ENCODE data around the gene KLHL36.

The KLHL36 gene

DNA sequence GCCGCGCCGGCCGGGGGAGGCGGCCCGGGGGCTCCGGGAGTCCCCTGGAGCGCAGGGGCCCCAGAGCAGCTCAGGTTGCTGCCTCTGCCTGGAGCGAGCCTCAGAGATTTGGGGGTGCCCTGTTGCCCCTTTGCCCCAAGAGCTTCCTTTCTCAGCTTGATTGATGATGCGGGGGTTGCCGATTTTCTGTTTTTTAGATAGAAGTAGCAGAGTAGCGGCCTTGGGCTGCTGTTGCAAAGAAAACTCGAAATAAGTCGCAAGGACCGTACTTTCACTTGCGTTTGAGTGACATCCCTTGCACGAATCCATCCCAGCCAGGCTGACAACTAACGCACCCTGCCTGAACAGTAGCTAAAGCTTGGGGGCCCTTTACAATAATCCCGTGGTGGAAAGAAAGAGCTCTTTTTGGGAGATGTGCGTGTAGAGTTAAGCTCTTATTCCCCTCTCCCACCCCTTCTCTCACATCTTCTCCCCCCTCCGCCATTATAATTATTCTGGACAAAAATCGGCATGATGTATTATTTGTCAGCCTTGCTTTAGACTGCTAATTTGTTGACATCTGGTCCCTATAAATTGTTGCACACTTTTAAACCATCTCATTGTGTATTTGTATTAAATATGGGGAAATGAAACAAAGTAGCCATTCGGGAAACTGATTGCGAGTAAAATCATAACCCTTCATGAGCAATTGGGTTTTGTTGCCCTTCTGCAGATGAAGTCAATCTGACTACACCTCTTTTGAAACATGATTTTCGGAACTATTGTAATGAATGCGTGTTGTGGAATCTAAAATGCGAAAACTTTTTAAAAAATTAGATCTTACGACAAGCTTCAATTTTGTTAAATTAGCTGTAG lies 52.4 kb downstream of the KLHL36 start:
- H3K36me3 ChIP-seq (replicated peaks in 1 of 2; ENCODE audit: control insufficient read depth in 2 of 2, insufficient read depth in 2 of 2, low read length in 2 of 2), result peaks cover 4 to 13% of the 10 kb centered on the region in 2 donors
- no peak overlapping the region for H4K8ac ChIP-seq (ENCODE audit: low read depth, low read length)
- H2AK5ac ChIP-seq (ENCODE audit: low read depth, low read length), result no peak overlapping the region
- H2BK120ac ChIP-seq (ENCODE audit: low read depth, low read length), result no peak overlapping the region
- peak overlapping the region; percentile 83 for H2AFZ ChIP-seq (ENCODE audit: low read length)
- DNase-seq (ENCODE audit: low spot score), result peak; percentile 14
- H3K27ac ChIP-seq (replicated peaks; ENCODE audit: low read length), result no peak overlapping the region
- peak overlapping the region; percentile 2 for H3K14ac ChIP-seq (ENCODE audit: low read length)
- peak overlapping the region; percentile 58 to 97 for H3K4me3 ChIP-seq (ENCODE audit: low read length in 2 of 2)
- no peak overlapping the region for H2BK15ac ChIP-seq (ENCODE audit: low read length)
- peaks cover 6 to 9% of the 10 kb centered on the region in 2 donors for H3K4me1 ChIP-seq (ENCODE audit: control insufficient read depth in 2 of 2, insufficient read depth in 1 of 2, low read depth in 1 of 2, low read length in 2 of 2)
- H3K9me3 ChIP-seq (replicated peaks in 1 of 2; ENCODE audit: control insufficient read depth in 2 of 2, insufficient read depth in 1 of 2, low read depth in 1 of 2, low read length in 2 of 2), result peaks cover 2 to 4% of the 10 kb centered on the region in 2 donors
- peak overlapping the region; percentile 88 for H3K9ac ChIP-seq (ENCODE audit: low read depth, low read length, poor library complexity)
- peak overlapping the region; percentile 30 for H2BK5ac ChIP-seq (ENCODE audit: low read length)
- H3K27me3 ChIP-seq (ENCODE audit: control insufficient read depth in 3 of 3, insufficient read depth in 3 of 3, low read depth in 1 of 3, low read length in 3 of 3), result no peaks in the 10 kb centered on the region
- no peak overlapping the region for H4K91ac ChIP-seq (ENCODE audit: low read depth, low read length, poor library complexity)
- H3K79me1 ChIP-seq (ENCODE audit: low read depth, low read length), result no peaks in the 10 kb centered on the region
- peak overlapping the region; percentile 50 for H3K4me2 ChIP-seq (ENCODE audit: insufficient read depth, low read length, poor library complexity, severe bottlenecking)
- H2BK12ac ChIP-seq (ENCODE audit: low read length), result no peak overlapping the region
- no CpG with 5 or more reads among the region's 28 CpGs for WGBS, 2 donors (ENCODE audit: extremely low coverage in 2 of 2, insufficient read length in 2 of 2, insufficient replicate concordance in 1 of 2)
- no peak overlapping the region for H3K4ac ChIP-seq (ENCODE audit: low read length)
- H3K18ac ChIP-seq (ENCODE audit: low read length), result peak overlapping the region; percentile 94
- peak overlapping the region; percentile 92 for H3K23ac ChIP-seq (ENCODE audit: low read depth, low read length, poor library complexity)

DNA sequence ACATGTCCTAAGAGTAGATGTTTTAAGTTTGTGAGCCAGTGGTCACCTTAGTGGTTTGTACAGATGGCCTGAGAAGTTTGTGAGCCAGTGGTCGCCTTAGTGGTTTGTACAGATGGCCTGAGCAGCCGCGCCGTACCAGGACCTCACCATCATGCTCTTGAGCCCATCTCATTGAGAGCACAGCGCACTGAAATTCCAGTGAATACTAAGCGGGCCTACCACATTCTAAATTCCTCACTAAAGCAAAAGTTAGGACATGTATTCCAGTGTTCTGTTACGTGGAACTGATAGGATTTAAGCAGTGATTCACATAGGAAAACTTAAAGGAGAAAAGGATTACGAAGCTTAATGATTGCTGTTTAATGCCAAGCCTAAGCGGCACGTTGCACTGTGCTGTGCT lies 55.4 kb downstream of the KLHL36 start:
- no peak overlapping the region for H3K27ac ChIP-seq (replicated peaks; ENCODE audit: low read length)
- H3K9me3 ChIP-seq (replicated peaks in 1 of 2; ENCODE audit: control insufficient read depth in 2 of 2, insufficient read depth in 1 of 2, low read depth in 1 of 2, low read length in 2 of 2), result peaks cover 0 to 2% of the 10 kb centered on the region in 2 donors
- WGBS, 2 donors (ENCODE audit: extremely low coverage in 2 of 2, insufficient read length in 2 of 2, insufficient replicate concordance in 1 of 2), result no CpG with 5 or more reads among the region's 10 CpGs
- H3K79me1 ChIP-seq (ENCODE audit: low read depth, low read length), result no peaks in the 10 kb centered on the region
- no peak overlapping the region for H4K8ac ChIP-seq (ENCODE audit: low read depth, low read length)
- no peak overlapping the region for H3K18ac ChIP-seq (ENCODE audit: low read length)
- H4K91ac ChIP-seq (ENCODE audit: low read depth, low read length, poor library complexity), result no peak overlapping the region
- DNase-seq (ENCODE audit: low spot score), result no peak
- H3K36me3 ChIP-seq (replicated peaks in 1 of 2; ENCODE audit: control insufficient read depth in 2 of 2, insufficient read depth in 2 of 2, low read length in 2 of 2), result peaks cover 4 to 31% of the 10 kb centered on the region in 2 donors
- H2BK120ac ChIP-seq (ENCODE audit: low read depth, low read length), result no peak overlapping the region
- H3K4ac ChIP-seq (ENCODE audit: low read length), result no peak overlapping the region
- H3K9ac ChIP-seq (ENCODE audit: low read depth, low read length, poor library complexity), result no peak overlapping the region
- no peaks in the 10 kb centered on the region for H3K27me3 ChIP-seq (ENCODE audit: control insufficient read depth in 3 of 3, insufficient read depth in 3 of 3, low read depth in 1 of 3, low read length in 3 of 3)
- no peak overlapping the region for H2AFZ ChIP-seq (ENCODE audit: low read length)
- no peak overlapping the region for H3K14ac ChIP-seq (ENCODE audit: low read length)
- no peak overlapping the region for H3K4me3 ChIP-seq (ENCODE audit: low read length in 2 of 2)
- no peak overlapping the region for H2AK5ac ChIP-seq (ENCODE audit: low read depth, low read length)
- no peak overlapping the region for H2BK12ac ChIP-seq (ENCODE audit: low read length)
- H3K4me1 ChIP-seq (ENCODE audit: control insufficient read depth in 2 of 2, insufficient read depth in 1 of 2, low read depth in 1 of 2, low read length in 2 of 2), result peaks cover 6 to 9% of the 10 kb centered on the region in 2 donors
- H3K4me2 ChIP-seq (ENCODE audit: insufficient read depth, low read length, poor library complexity, severe bottlenecking), result no peak overlapping the region
- no peak overlapping the region for H2BK15ac ChIP-seq (ENCODE audit: low read length)
- H2BK5ac ChIP-seq (ENCODE audit: low read length), result no peak overlapping the region
- H3K23ac ChIP-seq (ENCODE audit: low read depth, low read length, poor library complexity), result no peak overlapping the region

GRCh38 chr16:84704253-84704652 lies 55.9 kb downstream of the KLHL36 start:
- no peak for DNase-seq (ENCODE audit: low spot score)
- WGBS, 2 donors (ENCODE audit: extremely low coverage in 2 of 2, insufficient read length in 2 of 2, insufficient replicate concordance in 1 of 2), result no CpG with 5 or more reads among the region's 2 CpGs
- Histone ChIP-seq H2AFZ (ENCODE audit: low read length) (no peak overlapping the region), H3K14ac (ENCODE audit: low read length) (no peak overlapping the region), H3K27me3 (ENCODE audit: control insufficient read depth in 3 of 3, insufficient read depth in 3 of 3, low read depth in 1 of 3, low read length in 3 of 3) (no peaks in the 10 kb centered on the region), H2BK15ac (ENCODE audit: low read length) (no peak overlapping the region), H3K9ac (ENCODE audit: low read depth, low read length, poor library complexity) (no peak overlapping the region), H3K18ac (ENCODE audit: low read length) (no peak overlapping the region), H2BK120ac (ENCODE audit: low read depth, low read length) (no peak overlapping the region), H3K9me3 (replicated peaks in 1 of 2; ENCODE audit: control insufficient read depth in 2 of 2, insufficient read depth in 1 of 2, low read depth in 1 of 2, low read length in 2 of 2) (peaks cover 0 to 2% of the 10 kb centered on the region in 2 donors), H3K36me3 (replicated peaks in 1 of 2; ENCODE audit: control insufficient read depth in 2 of 2, insufficient read depth in 2 of 2, low read length in 2 of 2) (peaks cover 6 to 37% of the 10 kb centered on the region in 2 donors), H4K91ac (ENCODE audit: low read depth, low read length, poor library complexity) (no peak overlapping the region), H2AK5ac (ENCODE audit: low read depth, low read length) (no peak overlapping the region), H3K4me1 (ENCODE audit: control insufficient read depth in 2 of 2, insufficient read depth in 1 of 2, low read depth in 1 of 2, low read length in 2 of 2) (peaks cover 6 to 8% of the 10 kb centered on the region in 2 donors), H3K4me3 (ENCODE audit: low read length in 2 of 2) (no peak overlapping the region), H3K23ac (ENCODE audit: low read depth, low read length, poor library complexity) (no peak overlapping the region), H3K79me1 (ENCODE audit: low read depth, low read length) (peaks cover 3% of the 10 kb centered on the region), H3K4ac (ENCODE audit: low read length) (no peak overlapping the region), H2BK12ac (ENCODE audit: low read length) (no peak overlapping the region), H3K27ac (replicated peaks; ENCODE audit: low read length) (no peak overlapping the region), H2BK5ac (ENCODE audit: low read length) (no peak overlapping the region), H4K8ac (ENCODE audit: low read depth, low read length) (no peak overlapping the region), H3K4me2 (ENCODE audit: insufficient read depth, low read length, poor library complexity, severe bottlenecking) (no peak overlapping the region)

GRCh38 chr16:84706856-84707255 lies 58.5 kb downstream of the KLHL36 start:
- Histone ChIP-seq H3K4me1 (ENCODE audit: control insufficient read depth in 2 of 2, insufficient read depth in 1 of 2, low read depth in 1 of 2, low read length in 2 of 2) (peaks cover 6 to 7% of the 10 kb centered on the region in 2 donors), H3K36me3 (replicated peaks in 1 of 2; ENCODE audit: control insufficient read depth in 2 of 2, insufficient read depth in 2 of 2, low read length in 2 of 2) (peaks cover 6 to 53% of the 10 kb centered on the region in 2 donors), H2AFZ (ENCODE audit: low read length) (no peak overlapping the region), H3K9ac (ENCODE audit: low read depth, low read length, poor library complexity) (no peak overlapping the region), H3K14ac (ENCODE audit: low read length) (no peak overlapping the region), H3K4me2 (ENCODE audit: insufficient read depth, low read length, poor library complexity, severe bottlenecking) (no peak overlapping the region), H2BK120ac (ENCODE audit: low read depth, low read length) (no peak overlapping the region), H2AK5ac (ENCODE audit: low read depth, low read length) (no peak overlapping the region), H3K18ac (ENCODE audit: low read length) (no peak overlapping the region), H4K8ac (ENCODE audit: low read depth, low read length) (no peak overlapping the region), H2BK12ac (ENCODE audit: low read length) (no peak overlapping the region), H3K4me3 (ENCODE audit: low read length in 2 of 2) (no peak overlapping the region), H3K4ac (ENCODE audit: low read length) (no peak overlapping the region), H3K9me3 (replicated peaks in 1 of 2; ENCODE audit: control insufficient read depth in 2 of 2, insufficient read depth in 1 of 2, low read depth in 1 of 2, low read length in 2 of 2) (peaks cover 0 to 2% of the 10 kb centered on the region in 2 donors), H3K27me3 (ENCODE audit: control insufficient read depth in 3 of 3, insufficient read depth in 3 of 3, low read depth in 1 of 3, low read length in 3 of 3) (no peaks in the 10 kb centered on the region), H4K91ac (ENCODE audit: low read depth, low read length, poor library complexity) (no peak overlapping the region), H2BK5ac (ENCODE audit: low read length) (no peak overlapping the region), H3K79me1 (ENCODE audit: low read depth, low read length) (peaks cover 3% of the 10 kb centered on the region), H3K27ac (replicated peaks; ENCODE audit: low read length) (no peak overlapping the region), H2BK15ac (ENCODE audit: low read length) (no peak overlapping the region), H3K23ac (ENCODE audit: low read depth, low read length, poor library complexity) (no peak overlapping the region)
- no peak for DNase-seq (ENCODE audit: low spot score)
- no CpG with 5 or more reads among the region's 1 CpG for WGBS, 2 donors (ENCODE audit: extremely low coverage in 2 of 2, insufficient read length in 2 of 2, insufficient replicate concordance in 1 of 2)
